ENCODE data around the gene GAS5.
"Not testable (repeated sequence)": the region's sequence is repeated elsewhere in the genome, so short reads cannot be mapped to it uniquely, and the experiment has no call there.

GAS5 gene

DNA sequence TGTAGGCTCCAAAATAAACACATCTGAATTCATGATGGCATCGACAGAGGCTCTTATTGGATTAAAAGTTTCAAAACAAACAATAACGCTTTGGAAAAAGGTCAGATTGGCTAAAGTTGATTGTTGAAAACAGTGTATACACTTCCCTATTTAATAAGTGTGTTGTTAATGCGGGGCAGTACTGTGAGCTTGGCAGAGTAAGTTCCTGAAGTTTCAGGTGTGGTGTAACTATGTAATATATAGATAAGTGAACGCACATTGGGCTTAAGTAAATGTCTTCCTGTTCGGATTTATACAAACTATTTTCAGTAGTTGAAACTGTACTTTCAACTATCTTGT is 1.2 kb upstream of the GAS5 start:
- DNase-seq (ENCODE audit: low read depth): no peak

DNA sequence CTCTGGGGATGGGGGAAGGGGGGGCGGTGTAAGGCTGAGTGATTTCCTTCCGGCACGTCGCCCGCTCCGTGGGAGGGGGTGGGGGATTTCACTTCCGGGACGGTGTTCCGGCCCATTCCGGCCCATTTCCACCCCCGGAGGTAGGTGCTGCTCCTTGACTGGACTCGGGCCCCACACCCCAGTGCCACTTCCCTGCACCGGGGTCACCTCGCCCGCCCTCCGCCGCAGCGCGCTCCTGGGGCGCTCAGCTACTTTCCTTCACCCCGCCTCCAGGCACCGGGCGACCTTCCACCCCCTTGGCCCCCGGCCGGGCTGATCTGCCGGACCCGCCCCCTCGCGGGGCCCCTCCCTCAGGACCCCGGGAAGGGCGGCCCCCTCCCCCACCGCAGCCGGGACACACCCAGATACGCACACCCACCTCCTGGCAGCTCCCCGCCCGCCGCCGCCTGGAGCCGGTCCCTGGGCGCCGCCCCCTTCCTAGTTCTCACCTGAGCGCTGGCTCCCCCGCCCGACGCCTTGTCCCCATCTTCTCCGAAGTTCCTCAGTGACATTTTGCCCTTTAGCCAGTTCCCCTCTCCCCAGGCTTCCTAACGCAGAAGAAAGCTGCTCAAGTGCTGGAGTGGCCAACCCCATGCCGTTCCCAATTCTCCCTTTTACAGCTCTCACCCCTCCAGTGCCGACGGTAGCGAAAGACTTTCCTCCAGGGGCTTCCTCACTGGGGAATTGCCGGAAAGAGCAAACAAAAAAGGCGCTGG is 654 bp upstream of the GAS5 start, which contains the start of gene ZBTB37:
ZBTB37 (plus strand) TSS at position 115 of the 755 bp plus-strand sequence. CDS start 1,846 bp downstream, outside the sequence.
- peak; percentile 80 for DNase-seq (ENCODE audit: low read depth)

DNA sequence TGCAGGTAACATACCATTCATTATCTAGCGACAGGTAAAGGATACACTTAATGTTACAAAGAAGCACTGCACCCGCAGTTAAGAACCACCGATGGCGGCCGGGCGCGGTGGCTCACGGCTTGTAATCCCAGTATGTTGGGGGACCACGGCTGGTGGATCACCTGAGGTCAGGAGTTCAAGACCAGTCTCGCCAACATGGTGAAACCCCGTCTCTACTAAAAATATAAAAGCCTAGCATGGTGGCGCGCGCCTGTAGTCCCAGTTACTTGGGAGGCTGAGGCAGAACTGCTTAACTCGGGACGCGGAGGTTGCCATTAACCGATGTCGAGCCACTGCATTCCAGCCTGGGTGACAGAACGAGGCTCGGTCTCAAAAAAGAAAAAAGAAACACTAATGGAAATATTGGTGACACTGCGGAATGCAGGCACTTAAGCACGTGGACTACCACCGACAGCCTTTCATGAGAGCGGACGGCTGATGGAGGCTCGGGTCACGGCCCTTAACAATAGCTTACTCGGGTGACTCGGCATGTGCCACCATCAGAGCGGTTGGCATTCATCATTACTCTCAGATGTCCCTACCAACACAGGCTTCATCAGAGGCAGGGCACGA is 542 bp downstream of the GAS5 start:
- peak; percentile 29 for DNase-seq (ENCODE audit: low read depth)

DNA sequence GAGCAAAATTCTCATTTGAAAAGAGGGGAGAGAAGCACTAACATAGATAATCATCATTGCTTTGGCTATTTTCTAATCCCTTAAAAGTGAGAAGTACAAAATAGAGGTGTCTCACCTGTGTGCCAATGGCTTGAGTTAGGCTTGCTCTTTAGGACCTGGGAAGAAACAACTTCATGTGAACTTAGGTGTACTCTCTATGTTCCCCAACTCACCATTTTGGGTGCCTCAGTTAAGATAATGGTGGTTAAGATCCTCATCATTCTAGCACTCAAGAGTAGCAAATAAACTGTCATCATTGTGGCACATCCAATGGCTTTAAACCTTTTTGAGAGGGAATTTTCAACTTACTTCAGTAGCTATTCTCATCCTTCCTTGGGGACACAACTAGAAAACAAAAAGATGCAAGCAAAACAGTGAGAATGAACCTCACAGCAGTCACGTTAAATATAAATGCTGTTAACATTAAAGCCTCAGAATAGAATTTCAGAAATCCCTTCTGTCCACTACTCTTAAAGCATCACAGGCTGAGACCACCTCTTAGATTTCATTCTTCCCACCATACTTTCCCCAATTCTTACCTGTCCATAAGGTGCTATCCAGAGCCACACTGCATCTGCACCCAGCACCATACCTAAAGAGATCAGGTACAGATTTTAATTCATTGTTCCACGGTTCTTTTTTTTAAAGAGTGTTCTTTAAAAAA is 1.2 kb downstream of the GAS5 start:
- DNase-seq (ENCODE audit: low read depth): no peak

DNA sequence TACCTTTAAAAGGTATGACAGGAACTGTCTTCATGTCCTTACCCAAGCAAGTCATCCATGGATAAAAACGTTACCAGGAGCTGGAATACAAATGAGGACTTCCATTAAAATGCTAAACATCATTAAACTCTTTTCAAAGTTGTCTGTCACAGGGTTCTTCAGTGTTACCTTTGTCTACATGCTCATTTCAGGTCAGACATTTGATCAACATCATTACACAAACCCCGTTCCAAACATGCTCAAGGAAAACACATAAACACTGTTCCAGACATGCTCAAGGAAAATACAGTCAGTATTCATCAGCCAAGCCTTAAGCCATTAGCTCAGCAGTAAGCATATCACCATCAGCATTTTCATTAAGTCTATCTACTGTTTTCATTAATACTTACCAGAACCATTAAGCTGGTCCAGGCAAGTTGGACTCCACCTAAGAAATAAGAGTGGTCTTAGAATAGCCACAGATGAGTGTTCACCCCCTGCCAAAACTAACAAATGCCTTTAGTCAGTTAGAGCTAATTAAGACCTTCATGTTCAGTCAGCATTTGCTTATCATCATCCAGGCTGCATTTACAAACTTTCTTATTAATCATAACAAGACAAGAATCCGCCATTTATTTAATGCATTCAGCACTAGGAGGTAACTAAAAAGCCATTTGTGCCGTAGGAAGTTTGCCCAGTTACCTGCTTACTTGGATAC is 2.2 kb downstream of the GAS5 start:
- DNase-seq (ENCODE audit: low read depth): no peak

DNA sequence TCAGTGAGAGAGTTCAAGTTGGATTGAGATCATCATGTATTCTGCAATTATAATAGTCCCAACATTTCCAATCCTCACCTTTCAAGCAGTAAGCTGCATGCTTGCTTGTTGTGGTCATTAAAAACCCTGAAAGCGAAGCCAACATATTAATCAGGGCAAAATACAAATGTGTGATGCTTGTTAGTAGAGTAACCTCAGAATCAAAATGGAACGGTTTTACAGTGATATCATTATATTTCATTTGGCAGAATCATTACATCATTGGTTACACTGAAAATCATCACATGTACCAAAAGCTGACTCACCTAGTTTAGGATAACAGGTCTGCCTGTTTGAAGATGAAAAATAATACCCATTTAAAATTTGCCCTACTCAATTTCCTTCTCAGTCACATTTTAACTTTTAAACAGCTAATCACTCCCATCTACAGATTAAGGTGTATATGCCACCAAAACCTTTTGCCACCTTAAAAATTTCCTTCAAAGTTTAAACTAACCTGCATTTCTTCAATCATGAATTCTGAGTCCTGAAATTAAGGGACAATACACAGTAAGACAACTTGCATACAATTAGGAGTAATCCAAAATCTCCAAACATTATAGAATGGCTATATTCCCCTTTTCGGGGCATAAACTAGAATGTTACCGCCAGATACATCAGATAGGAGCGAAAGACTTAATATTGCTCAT is 3.5 kb downstream of the GAS5 start:
- no peak for DNase-seq (ENCODE audit: low read depth)

DNA sequence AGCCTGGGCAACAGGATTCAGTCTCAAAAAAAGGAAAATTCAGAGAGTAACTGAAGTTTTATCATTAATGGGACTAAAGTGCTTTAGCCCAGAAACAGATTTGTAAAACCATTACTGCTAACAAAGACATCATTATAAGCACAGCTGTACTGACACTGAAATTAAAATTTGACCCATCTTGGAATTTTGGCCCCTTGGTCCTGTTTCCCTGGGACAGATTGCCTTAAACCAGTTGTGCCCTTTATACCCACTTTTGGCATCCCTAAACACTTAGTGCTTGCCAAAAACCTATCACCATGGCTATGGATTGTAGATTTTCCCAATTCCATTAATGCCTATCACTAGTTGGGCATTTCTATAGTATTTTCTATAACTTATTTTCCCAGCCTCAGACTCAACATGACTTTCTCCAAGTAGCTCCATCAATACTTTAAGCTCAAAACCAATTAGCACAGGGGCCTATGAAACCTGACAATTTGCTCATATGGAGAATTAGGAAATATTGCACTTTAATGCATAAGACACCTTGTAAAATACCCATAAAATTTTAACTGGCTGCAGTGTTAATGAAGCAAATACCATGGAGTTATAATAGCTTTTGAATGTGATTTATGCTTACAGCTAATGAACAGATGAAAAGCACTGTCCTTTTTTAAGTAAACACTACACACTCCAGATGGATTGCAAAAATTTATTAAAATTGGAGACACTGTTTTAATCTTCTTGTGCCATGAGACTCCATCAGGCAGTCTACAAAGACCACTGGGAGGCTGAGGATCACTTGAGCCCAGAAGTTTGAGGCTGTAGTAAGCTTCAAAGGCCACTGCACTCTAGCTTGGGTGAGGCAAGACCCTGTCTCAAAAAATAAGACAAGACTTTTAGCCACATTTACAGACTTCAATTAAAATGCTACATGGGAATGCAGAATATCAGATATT is 4.3 kb downstream of the GAS5 start:
- no peak for DNase-seq (ENCODE audit: low read depth)

DNA sequence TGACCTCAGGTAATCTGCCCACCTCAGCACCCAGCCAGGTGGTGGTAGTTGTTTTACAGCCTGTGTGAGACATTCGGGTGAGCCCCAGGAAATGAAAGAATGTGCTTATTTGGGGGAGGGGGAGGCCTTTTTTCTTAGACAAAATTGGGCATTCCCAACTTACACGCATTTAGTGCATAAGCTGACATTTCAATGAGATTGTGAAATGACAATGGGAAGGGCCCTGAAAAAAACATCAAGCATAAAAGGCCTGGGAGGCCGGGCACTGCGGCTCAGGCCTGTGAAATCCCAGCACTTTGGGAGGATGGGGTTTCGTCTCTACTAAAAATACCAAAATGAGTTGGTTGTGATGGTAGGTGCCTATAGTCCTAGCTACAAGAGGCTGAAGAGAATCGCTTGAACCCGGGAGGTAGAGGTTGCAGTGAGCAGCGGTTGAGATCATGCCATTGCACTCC is 5.0 kb downstream of the GAS5 start:
- DNase-seq (ENCODE audit: low read depth): no peak

DNA sequence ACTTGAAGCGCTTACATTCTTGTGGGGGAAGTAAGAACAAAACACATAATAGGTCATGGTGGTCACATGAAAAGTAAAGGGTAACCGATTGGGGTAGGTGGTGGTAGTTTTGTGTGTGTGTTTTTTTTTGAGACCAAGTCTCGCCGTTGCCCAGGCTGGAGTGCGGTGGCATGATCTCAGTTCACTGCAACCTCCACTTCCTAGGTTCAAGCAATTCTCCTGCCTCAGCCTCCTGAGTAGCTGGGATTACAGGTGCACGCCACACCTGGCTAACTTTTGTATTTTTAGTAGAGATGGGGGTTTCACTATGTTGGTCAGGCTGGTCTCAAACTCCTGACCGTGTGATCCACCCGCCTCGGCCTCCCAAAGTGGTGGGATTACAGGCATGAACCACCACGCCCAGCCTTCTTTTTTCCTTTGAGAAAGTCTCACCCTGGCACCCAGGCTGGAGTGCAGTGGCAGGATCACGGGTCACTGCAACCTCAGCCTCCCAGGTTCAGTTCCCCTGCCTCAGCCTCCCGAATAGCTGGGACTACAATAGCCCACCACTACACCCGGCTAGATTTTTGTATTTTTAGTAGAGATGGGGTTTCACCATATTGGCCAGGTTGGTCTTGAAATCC is 5.5 kb downstream of the GAS5 start:
- not testable (repeated sequence) for DNase-seq (ENCODE audit: low read depth)

DNA sequence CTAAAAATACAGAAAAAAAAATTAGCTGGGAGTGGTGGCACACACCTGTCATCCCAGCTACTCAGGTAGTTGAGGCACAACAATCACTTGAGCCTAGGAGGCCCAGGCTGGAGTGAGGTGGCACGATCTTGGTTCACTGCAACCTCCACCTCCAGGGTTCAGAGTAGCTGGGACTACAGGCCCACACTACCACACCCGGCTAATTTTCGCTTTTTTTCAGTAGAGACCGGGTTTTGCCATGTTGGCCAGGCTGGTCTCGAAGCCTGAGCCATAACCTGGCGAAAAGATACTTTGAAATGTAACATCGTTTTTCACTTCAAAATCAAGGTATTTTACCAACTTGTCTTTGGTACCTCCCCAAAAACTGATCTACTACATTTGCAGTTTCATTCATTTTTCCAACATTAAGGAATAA is 6.1 kb downstream of the GAS5 start:
- DNase-seq (ENCODE audit: low read depth): no peak

DNA sequence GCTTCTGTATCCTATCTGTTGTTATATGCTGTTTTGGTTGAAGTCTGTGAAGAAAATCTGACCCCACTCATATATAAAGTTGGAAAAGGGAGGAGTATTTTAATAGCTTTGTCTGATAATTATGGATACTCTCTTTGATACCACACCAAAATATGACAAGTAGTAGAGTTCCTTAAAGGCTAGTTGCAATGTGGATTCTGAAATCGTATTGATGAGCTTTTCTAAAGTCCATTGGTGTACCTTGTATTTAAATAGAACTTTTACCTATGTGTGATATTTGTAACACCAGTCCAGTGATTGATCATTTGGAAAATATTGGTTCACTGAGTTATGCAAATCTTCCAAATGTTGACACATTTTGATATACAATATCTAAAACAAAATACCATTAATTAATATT is 7.7 kb downstream of the GAS5 start:
- no peak for DNase-seq (ENCODE audit: low read depth)

DNA sequence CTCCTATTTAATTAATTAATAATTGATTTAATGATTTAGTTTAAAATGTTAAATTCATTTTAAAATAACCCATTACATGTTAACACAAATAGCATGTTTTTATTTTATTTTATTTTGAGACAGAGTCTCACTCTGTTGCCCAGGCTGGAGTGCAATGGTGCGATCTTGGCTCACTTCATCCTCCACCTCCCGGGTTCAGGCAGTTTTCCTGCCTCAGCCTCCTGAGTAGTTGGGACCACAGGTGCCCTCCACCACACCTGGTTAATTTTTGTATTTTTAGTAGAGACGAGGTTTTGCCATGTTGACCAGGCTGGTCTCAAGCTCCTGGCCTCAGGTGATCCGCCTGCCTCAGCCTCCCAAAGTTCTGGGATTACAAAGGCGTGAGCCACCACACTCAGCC is 8.2 kb downstream of the GAS5 start:
- DNase-seq (ENCODE audit: low read depth): not testable (repeated sequence)

DNA sequence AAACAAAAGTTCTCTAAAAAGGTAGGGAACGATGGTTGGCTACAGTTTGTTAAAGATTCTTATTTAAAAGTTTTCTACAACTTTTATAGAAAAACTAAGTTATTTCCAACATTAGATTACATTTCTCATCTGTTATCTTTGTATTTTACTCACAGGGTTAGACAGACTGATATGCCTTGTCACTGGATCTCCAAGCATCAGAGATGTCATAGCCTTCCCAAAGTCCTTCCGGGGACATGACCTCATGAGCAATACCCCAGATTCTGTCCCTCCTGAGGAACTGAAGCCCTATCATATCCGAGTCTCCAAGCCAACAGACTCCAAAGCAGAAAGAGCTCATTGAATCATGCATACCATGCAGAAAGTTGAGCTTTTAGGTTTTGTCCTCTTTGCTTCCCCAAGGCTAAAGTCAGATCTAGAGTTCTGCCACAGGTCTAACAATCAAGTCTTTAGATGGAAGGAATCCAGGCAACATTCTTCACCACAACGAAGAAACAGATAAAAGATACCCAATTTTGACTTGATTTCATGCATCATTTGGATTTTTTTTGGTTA is 10.3 kb downstream of the GAS5 start:
- DNase-seq (ENCODE audit: low read depth): no peak

DNA sequence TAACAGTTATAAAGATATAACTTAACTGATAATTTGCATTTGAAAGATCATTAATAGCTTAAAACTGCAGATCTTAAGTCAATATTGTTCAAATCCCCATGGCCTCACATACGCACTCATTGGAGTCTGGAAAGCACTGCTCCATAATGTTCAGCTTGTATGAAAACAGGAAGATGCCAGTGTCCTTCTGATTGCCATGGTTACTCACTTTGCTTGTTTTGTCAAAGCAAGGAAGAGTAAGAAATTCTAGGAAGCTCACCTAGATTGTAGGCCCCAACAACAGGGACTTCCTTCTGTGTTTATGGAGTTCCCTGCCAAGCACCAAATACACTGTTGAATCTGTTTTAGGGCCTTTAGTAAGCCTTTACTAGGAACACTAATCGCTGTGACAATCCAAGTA is 10.9 kb downstream of the GAS5 start:
- no peak for DNase-seq (ENCODE audit: low read depth)

DNA sequence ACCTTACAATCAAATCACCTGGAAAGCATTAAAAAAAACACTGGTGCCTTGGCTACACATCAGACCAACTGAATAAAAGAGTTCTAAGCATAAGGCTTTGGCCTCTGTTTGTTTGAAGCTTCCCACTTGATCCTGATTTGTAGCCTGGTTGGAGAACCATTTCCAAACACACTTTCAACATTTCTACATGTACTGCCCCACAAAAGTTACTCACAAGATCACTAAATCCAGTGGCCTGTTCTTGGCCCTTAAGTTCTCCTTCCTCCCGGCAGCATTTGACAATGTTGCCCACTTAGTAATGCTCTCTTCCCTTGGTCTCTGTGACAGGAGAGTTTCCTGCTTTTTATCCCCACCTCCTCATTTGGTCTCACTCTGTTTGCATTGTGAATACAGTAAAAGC is 11.8 kb downstream of the GAS5 start:
- DNase-seq (ENCODE audit: low read depth): no peak

DNA sequence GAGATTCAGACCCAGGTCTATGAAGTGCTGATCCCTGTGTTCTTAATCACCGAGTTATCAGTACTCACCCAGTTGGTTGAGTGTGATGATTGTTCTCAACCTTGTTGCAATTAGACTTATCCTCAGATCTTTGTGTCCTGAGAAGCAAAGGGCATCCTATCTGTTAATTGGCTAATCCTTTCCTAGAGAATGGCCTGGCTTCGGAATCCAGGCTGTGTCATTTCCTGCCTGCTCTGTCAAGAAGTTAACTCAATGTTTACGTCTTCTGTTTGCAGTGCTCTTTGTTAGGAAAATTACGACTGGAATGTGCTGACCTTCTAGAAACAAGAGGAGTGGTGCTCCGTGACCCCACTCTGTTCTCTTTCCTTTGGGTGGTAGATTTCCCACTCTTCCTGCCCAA is 14.7 kb downstream of the GAS5 start:
- no peak for DNase-seq (ENCODE audit: low read depth)

DNA sequence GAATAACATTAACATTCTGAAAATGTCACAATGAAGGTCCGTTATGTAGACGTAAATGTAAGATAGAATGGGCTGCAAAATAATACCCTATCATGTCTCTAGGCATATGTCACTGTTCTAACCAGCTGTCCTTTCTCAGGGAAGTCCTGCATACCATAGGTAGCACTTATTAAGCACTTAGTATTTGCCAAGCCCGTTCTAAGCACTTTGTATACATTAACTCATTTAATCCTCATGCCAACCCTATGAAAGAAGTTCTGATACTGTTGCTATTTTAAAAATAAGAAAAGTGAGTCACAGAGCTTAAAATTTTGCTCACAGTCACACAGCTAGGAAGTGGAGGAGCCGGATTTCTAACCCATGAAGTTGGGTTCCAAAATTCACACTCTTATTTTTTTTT is 15.7 kb downstream of the GAS5 start:
- DNase-seq (ENCODE audit: low read depth): no peak

DNA sequence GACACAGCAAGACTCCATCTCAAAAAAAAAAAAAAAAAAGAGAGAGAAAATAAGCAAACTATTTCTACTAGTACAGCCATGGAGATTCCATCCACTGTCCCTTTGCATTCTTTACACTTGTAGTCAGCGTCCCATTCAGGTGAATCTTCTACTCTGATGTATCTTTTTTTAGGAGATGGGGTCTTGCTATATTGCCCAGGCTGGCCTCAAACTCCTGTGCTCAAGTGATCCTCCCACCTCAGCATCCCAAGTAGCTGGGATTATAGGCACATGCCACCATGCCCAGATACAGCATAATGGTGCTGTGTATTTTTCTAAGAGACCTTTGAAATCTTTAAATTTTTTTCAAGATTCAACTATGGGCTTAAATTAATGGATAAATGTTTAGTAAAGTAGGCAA is 35.0 kb downstream of the GAS5 start:
- DNase-seq (ENCODE audit: low read depth): no peak

DNA sequence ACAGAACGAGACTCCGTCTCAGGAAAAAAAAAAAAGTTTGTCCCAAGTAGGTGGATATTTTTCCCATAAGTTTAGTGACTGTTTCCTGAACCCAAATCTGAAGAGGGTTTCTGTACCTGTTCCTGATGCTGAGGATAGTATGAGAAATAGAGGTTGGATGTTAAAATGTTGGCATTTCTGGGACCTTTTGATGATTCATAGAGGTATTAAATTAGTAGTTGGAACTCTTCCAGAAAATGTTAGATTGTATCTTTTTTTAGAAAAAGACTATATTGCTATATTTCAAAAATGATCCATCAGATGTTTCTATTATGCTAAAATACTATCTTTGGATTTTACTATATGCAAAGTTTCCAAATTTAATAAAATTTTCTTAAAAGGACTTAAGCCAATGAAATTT is 40.2 kb downstream of the GAS5 start:
- DNase-seq (ENCODE audit: low read depth): no peak

All from stimulated activated CD8-positive, alpha-beta memory T cell treated with anti-CD3 and anti-CD28 coated beads, Interleukin-15, amount 100 ng/mL, for 1 hour (primary cell).